Gastroesophageal sphincter (tissue), 3 donors: ENCODE results near the gene GRID2.

Experiments
- CTCF ChIP-seq, 4 experiments: fragments of 200-600 bp in 2 of 4; fragments of 450-650 bp in 2 of 4; sonication (generic) in 1 of 4; IDR thresholded peaks; one replicate each; pipeline ENCODE4 v1.5.1; 2017 to 2019; ENCODE audit warnings: antibody characterized with exemption in 4 of 4, mild to moderate bottlenecking in 2 of 4, moderate library complexity in 2 of 4
- EP300 ChIP-seq: sonication (generic); formaldehyde crosslinking; IDR thresholded peaks from one replicate; pipeline ENCODE4 v1.6.1; 2017; ENCODE audit warnings: antibody characterized with exemption, mild to moderate bottlenecking
- POLR2A ChIP-seq, 2 donors: fragments of 450-650 bp; IDR thresholded peaks; one replicate each; pipeline ENCODE4 v1.6.1; 2017; ENCODE audit warnings: antibody characterized with exemption in 2 of 2, mild to moderate bottlenecking in 2 of 2, moderate library complexity in 1 of 2
- POLR2AphosphoS5 ChIP-seq: sonication (generic); formaldehyde crosslinking; IDR thresholded peaks from one replicate; pipeline ENCODE4 v1.6.1; 2017; ENCODE audit warnings: antibody characterized with exemption

GRCh38 chr4:93267747-93268146 is 964.0 kb downstream of the GRID2 start:
- no peak for TF ChIP-seq CTCF (IDR thresholded peaks at IDR 0.05)
- TF ChIP-seq EP300 = no peak
- no peak for TF ChIP-seq POLR2AphosphoS5
- no peak for TF ChIP-seq POLR2A (IDR thresholded peaks at IDR 0.05)
